ENCODE data around the gene WRNIP1. TPM values are rescaled to one million over a fixed set of nuclear protein-coding genes. Genes with fewer than 3 reads are reported as not detected.

The WRNIP1 gene
- total and polyA plus RNA-seq, 2 of the 4 experiments (the other 2 are of a cell fraction), result 43.7 to 47.1 TPM

DNA sequence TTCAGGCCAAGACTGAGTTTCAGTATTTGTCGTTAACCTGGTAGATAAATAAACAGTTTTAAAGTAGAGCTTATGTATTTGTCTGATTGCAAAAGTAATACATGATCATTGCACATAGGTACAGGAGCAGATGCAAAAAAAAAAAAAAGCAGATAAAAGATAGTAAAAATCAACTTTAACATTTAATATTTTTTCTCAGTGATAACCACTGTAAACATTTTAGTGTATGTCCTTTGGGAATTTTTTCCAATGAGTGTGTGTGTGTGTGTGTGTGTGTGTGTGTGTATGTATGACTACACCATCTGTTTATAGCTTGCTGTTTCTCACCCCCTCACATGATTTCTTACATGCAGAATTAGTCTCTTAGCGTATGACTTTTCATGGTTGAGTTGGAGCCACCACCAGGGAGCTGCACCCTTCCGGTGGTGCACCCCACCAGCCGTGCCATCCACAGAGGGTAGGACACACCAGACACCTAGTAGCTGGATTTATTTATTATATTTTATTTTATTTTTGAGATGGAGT is 26.3 kb downstream of the WRNIP1 start:
- no peak for ATAC-seq (ENCODE audit: low read depth)
- peak overlapping the region; percentile 84 for H2BK120ac ChIP-seq (ENCODE audit: low read depth, low read length)
- H2BK5ac ChIP-seq (ENCODE audit: low read depth, low read length, poor library complexity, severe bottlenecking), result peak overlapping the region; percentile 86
- BruUV-seq (replicated peaks), result no TSS peak
- H3K4me2 ChIP-seq (ENCODE audit: low read depth, low read length), result no peak overlapping the region
- WGBS, 2 experiments (ENCODE audit: extremely low coverage in 2 of 2, insufficient read length in 1 of 2), result no CpG with 5 or more reads among the region's 4 CpGs
- dilution Hi-C loops (cut with HindIII; ENCODE audit: low sequenced_read_pairs, unreplicated experiment), result no loop called here
- peaks cover 18% of the 10 kb centered on the region for H3K4me1 ChIP-seq (ENCODE audit: control insufficient read depth, insufficient read depth, low read length)
- H3K27ac ChIP-seq (ENCODE audit: insufficient read depth, low read length), result peak overlapping the region; percentile 65
- peak overlapping the region in 1 of 2 experiments; percentile 65; a peak in 2 of 4 replicates for H4K8ac ChIP-seq (ENCODE audit: low read depth in 2 of 2, low read length in 2 of 2)
- H3K18ac ChIP-seq (ENCODE audit: low read depth, low read length), result peak overlapping the region; percentile 71; the same call in 1 of the 2 replicates
- H4K5ac ChIP-seq (ENCODE audit: low read depth, low read length), result no peak overlapping the region
- no peaks in the 10 kb centered on the region for H3K27me3 ChIP-seq (ENCODE audit: control insufficient read depth, insufficient read depth, low read length)
- ChIA-PET POLR2A (ENCODE audit: unreplicated experiment) (interaction anchor here (0.9 to 1.6 kb wide), 5 partner anchors 50 to 199 kb away, joined by 3 to 9 read pairs (median 5); partner anchors contain the start of gene SERPINB1), CTCF (interaction anchor here (0.6 to 2.1 kb wide), 23 partner anchors 14 to 197 kb away, joined by 3 to 29 read pairs (median 5); partner anchors contain the start of genes SERPINB1 and WRNIP1)
- peak overlapping the region; percentile 60; the same call in 1 of the 2 replicates for H2AK5ac ChIP-seq (ENCODE audit: low read depth, low read length)
- H4K20me1 ChIP-seq (ENCODE audit: insufficient read depth, low read length), result peaks cover 4% of the 10 kb centered on the region
- H3K9me3 ChIP-seq (ENCODE audit: control insufficient read depth, insufficient read depth, low read length), result no peaks in the 10 kb centered on the region
- H2BK15ac ChIP-seq (ENCODE audit: low read depth, low read length), result 0 out of 3 replicates have a peak overlapping the region, but pooled peaks have one; percentile 63
- no peak overlapping the region for H2AFZ ChIP-seq (replicated peaks; ENCODE audit: low read length, poor library complexity)
- no peak overlapping the region for H2BK20ac ChIP-seq (ENCODE audit: low read depth, low read length)
- H2AK9ac ChIP-seq (replicated peaks; ENCODE audit: low read depth, low read length, poor library complexity), result peak overlapping the region; percentile 23
- 0 out of 2 replicates have a peak overlapping the region, but pooled peaks have one; percentile 42 for H3K14ac ChIP-seq (replicated peaks; ENCODE audit: low read depth, low read length)
- peak overlapping the region; percentile 38; the same call in 1 of the 2 replicates for H3K56ac ChIP-seq (ENCODE audit: extremely low read depth, insufficient read depth, low read length)
- intact Hi-C loops (cut with micrococcal nuclease), result loop anchor here (1.0 to 2.0 kb wide), 7 partner anchors 50 to 198 kb away; partner anchors contain the start of gene SERPINB1
- H3K79me1 ChIP-seq (ENCODE audit: low read depth in 1 of 2, low read length in 2 of 2), result peaks cover 13 to 49% of the 10 kb centered on the region in 2 experiments
- H3K36me3 ChIP-seq (ENCODE audit: control insufficient read depth, insufficient read depth, low read length), result peaks cover 5% of the 10 kb centered on the region
- H3K9me1 ChIP-seq (ENCODE audit: insufficient read depth, low read length), result peaks cover 16% of the 10 kb centered on the region; the same call in 1 of the 2 replicates
- peak; percentile 61 for DNase-seq
- H3K4ac ChIP-seq (ENCODE audit: low read depth, low read length), result peak overlapping the region; percentile 79
- no peak overlapping the region for H3K4me3 ChIP-seq (ENCODE audit: insufficient read depth, low read depth, low read length)
- H3K9ac ChIP-seq (ENCODE audit: low read depth, low read length), result peak overlapping the region; percentile 11; the same call in 1 of the 2 replicates
- peak overlapping the region; percentile 86; the same call in 1 of the 2 replicates for H4K91ac ChIP-seq (ENCODE audit: insufficient read depth, low read depth, low read length)
- no peak overlapping the region for H3K23ac ChIP-seq (ENCODE audit: low read depth, low read length)
- in situ Hi-C loops (cut with MboI; ENCODE audit: low sequenced_read_pairs), result loop anchor here (5.0 to 10.0 kb wide), 2 partner anchors 51 to 143 kb away; partner anchors contain the start of gene SERPINB1
- TF ChIP-seq, protein P1, sequence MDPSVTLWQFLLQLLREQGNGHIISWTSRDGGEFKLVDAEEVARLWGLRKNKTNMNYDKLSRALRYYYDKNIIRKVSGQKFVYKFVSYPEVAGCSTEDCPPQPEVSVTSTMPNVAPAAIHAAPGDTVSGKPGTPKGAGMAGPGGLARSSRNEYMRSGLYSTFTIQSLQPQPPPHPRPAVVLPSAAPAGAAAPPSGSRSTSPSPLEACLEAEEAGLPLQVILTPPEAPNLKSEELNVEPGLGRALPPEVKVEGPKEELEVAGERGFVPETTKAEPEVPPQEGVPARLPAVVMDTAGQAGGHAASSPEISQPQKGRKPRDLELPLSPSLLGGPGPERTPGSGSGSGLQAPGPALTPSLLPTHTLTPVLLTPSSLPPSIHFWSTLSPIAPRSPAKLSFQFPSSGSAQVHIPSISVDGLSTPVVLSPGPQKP (IDR thresholded peaks at IDR 0.05; ENCODE audit: borderline replicate concordance, low read depth, low read length), result no peak
- no peak for TF ChIP-seq RFX5 (IDR thresholded peaks at IDR 0.05; ENCODE audit: low read depth, low read length)
- no peak for TF ChIP-seq FOS (IDR thresholded peaks at IDR 0.05; ENCODE audit: low read depth, low read length)
- no peak for TF ChIP-seq CEBPB (IDR thresholded peaks at IDR 0.05; ENCODE audit: low read depth, low read length)
- TF ChIP-seq NFE2L2 (IDR thresholded peaks at IDR 0.05; ENCODE audit: low read depth, low read length), result no peak
- no peak for TF ChIP-seq MAFK (IDR thresholded peaks at IDR 0.05; ENCODE audit: low read depth, low read length)
- TF ChIP-seq, protein P2, sequence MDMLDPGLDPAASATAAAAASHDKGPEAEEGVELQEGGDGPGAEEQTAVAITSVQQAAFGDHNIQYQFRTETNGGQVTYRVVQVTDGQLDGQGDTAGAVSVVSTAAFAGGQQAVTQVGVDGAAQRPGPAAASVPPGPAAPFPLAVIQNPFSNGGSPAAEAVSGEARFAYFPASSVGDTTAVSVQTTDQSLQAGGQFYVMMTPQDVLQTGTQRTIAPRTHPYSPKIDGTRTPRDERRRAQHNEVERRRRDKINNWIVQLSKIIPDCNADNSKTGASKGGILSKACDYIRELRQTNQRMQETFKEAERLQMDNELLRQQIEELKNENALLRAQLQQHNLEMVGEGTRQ (IDR thresholded peaks at IDR 0.05; ENCODE audit: low read depth, low read length), result no peak
- no peak for TF ChIP-seq POLR2A (IDR thresholded peaks at IDR 0.05; ENCODE audit: low read depth, low read length)
- TF ChIP-seq RAD21 (IDR thresholded peaks at IDR 0.05; ENCODE audit: low read length), result no peak
- no peak for TF ChIP-seq CHD1 (IDR thresholded peaks at IDR 0.05; ENCODE audit: low read depth, low read length)
- TF ChIP-seq, protein P3, sequence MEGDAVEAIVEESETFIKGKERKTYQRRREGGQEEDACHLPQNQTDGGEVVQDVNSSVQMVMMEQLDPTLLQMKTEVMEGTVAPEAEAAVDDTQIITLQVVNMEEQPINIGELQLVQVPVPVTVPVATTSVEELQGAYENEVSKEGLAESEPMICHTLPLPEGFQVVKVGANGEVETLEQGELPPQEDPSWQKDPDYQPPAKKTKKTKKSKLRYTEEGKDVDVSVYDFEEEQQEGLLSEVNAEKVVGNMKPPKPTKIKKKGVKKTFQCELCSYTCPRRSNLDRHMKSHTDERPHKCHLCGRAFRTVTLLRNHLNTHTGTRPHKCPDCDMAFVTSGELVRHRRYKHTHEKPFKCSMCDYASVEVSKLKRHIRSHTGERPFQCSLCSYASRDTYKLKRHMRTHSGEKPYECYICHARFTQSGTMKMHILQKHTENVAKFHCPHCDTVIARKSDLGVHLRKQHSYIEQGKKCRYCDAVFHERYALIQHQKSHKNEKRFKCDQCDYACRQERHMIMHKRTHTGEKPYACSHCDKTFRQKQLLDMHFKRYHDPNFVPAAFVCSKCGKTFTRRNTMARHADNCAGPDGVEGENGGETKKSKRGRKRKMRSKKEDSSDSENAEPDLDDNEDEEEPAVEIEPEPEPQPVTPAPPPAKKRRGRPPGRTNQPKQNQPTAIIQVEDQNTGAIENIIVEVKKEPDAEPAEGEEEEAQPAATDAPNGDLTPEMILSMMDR (conservative IDR thresholded peaks at IDR 0.05; ENCODE audit: low read depth, low read length), result no peak
- TF ChIP-seq MXI1 (IDR thresholded peaks at IDR 0.05; ENCODE audit: borderline replicate concordance, low read depth, low read length), result no peak
- no peak for TF ChIP-seq SMC3 (IDR thresholded peaks at IDR 0.05; ENCODE audit: low read depth, low read length)
- no peak for TF ChIP-seq RCOR1 (IDR thresholded peaks at IDR 0.05; ENCODE audit: insufficient replicate concordance, low read length)
- TF ChIP-seq BHLHE40 (IDR thresholded peaks at IDR 0.05; ENCODE audit: low read depth, low read length), result no peak

Measured in IMR-90 (cell line).